NCI-H226 (cell line): ENCODE results near the gene PGAP6.
"Not testable (repeated sequence)": the region's sequence is repeated elsewhere in the genome, so short reads cannot be mapped to it uniquely, and the experiment has no call there.

Source experiments
- DNase-seq: peaks from one replicate; pipeline ENCODE4 v3.0.0-alpha.2; 2015

PGAP6 gene

DNA sequence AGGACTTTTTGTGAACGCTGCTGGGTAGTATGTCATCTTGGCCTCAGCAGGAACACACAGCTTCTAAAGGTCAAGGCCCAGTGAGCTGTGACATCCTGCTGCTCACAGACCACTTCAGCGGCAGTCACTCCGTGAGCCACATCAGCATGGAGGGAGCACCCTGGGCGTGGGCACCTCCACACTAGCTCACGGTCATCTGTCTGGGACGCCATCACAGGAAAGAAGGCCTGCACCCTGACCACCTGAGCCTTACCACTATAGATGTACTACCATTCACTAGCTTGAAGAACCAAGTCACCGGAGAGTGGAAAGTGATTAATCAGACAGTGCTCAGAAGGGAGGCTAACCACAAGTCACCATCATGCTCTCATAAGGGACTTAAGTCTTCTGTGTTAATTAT is 32.6 kb downstream of the PGAP6 start:
- no peak for DNase-seq

DNA sequence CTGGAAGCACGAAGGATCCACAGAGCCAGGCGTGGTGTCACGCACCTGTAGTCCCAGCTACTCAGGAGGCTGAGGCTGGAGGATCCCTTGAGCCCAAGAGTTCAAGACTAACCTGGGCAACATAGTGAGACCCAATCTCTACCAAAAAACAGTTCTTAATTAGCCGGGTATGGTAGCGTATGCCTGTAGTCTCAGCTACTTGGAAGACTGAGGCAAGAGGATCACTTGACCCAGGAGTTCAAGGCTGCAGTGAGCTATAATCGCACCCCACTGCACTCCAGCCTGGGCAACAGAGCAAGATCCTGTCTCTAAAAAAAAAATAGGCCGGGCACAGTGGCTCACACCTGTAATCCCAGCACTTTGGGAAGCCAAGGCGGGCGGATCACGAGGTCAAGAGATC is 33.3 kb downstream of the PGAP6 start:
- not testable (repeated sequence) for DNase-seq

DNA sequence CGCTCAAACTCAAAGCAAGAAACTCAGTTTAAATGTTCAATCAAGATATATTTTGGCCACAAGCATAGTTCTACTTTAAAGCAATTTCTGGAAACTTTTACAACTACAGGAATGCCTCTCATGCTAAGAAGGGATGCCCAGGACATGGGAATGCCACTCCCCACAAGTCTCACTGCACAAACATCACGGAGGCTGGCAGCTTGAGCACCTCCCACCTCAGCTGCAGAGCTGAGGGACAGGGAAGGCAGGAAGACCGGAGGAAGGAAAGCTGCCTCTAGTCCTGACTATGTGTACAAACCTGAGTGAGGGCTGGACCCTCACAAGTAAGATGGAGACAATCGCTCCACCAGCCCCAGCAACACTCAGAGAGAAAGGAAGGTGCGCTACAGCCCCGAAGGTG is 34.6 kb downstream of the PGAP6 start:
- DNase-seq = no peak

GRCh38 chr16:346587-346986 is 35.2 kb downstream of the PGAP6 start:
- DNase-seq = peak; percentile 43

- DNase-seq = no peak
These were observed 36.0 kb downstream of the PGAP6 start for GRCh38 chr16:345772-346171.

DNA sequence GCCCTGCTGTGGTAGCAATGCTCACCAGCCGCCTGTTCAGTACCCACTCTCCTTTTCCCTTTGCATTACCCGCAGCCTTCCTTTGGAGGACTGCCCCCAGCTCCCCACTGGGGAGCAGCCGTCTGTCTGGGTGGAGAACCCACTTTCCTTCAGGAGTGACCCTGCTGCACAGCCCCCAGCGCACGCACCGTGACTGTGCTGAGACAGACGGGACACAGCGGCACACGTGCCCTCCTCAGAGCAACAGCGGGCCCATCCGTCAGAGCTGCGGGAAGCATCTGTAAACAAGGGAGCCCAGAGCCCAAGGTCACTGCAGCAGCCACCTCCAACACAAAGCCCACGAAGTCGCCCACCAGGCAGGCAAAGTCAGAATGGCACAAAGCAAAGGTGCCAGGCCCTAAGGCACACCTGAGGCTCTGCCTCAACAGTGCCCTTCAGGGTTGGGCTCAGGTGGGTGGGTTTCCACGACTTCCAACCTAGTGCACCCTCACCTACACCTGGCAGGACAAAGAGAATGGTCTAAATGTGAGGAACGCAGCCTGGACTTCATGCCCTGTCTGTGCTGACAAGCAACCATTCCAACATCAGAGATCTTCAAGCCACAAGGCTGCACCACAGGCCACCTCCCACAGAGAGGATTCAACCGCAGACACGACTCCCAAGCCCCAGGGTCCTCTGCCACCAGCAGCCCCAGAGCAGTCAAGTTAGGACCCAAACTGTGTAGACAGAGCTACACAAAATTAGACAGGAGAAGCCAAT is 39.1 kb downstream of the PGAP6 start:
- no peak for DNase-seq

DNA sequence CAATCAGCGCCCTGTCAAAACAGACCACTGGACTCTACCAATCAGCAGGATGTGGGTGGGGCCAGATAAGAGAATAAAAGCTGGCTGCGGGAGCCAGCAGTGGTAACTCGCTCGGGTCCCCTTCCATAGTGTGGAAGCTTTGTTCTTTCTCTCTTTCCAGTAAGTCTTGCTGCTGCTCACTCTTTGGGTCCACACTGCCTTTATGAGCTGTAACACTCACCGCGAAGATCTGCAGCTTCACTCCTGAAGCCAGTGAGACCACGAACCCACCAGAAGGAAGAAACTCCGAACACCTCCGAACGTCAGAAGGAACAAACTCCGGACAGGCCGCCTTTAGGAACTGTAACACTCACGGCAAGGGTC is 39.8 kb downstream of the PGAP6 start:
- not testable (repeated sequence) for DNase-seq

- not testable (repeated sequence) for DNase-seq
These were observed 40.4 kb downstream of the PGAP6 start for GRCh38 chr16:341095-341973.

GRCh38 chr16:340370-341091 is 41.2 kb downstream of the PGAP6 start:
- no peak for DNase-seq

DNA sequence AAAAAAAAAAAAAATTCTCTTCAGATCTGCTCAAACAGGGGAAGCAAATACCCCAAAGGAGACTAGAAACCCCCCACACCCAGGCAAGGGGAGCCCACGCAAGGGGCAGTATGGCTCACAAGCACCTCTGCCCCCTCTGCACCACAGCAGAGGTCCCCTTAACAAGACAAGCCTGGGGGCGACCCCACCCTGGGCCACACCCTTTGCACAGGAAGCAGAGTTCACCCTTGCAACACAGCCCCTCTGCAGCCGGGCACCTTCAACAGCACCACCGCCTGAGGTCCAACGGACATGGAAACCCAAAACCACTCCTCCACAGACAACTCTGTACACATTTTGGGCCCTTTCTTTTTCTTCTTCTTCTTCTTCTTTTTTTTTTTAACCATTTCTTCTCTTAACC is 42.1 kb downstream of the PGAP6 start:
- DNase-seq = no peak

- DNase-seq = no peak
These were observed 43.7 kb downstream of the PGAP6 start for GRCh38 chr16:337975-338575.

DNA sequence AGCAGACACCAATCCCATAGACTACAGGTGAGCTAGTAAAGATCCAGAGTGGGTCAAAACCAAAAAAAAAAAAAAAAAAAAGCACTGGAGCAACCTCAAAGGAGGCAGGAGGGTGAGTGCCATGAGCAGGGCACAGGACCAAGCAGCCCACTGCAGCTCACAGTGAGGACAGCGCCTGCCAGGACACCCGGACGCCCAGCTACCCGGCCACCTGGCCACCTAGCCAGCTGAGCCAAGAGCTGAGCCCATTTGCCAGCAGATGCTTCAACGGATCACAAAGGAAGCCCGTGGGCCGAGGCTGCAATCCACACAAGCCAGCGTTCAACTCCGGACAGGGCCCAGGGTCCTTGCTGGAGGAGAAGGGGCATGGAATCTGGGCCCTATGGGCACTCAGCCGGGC is 44.3 kb downstream of the PGAP6 start:
- no peak for DNase-seq

DNA sequence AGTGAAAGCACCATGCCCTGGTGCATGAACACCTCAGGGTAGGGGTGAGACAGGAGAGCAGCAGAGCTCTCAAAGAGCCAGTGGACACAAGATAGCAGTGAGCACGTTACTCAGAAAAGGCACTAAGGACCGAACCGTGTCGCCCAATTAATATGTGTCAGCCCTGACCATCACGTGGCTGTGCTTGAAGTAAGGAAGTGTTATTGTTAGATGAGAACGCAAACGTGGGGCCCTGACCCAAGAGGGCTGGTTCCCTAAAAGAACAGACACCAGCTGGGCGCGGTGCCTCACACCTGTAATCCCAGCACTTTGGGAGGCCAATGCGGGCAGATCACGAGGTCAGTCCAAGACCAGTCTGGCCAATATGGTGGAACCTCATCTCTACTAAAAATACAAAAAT is 45.5 kb downstream of the PGAP6 start:
- DNase-seq = no peak

DNA sequence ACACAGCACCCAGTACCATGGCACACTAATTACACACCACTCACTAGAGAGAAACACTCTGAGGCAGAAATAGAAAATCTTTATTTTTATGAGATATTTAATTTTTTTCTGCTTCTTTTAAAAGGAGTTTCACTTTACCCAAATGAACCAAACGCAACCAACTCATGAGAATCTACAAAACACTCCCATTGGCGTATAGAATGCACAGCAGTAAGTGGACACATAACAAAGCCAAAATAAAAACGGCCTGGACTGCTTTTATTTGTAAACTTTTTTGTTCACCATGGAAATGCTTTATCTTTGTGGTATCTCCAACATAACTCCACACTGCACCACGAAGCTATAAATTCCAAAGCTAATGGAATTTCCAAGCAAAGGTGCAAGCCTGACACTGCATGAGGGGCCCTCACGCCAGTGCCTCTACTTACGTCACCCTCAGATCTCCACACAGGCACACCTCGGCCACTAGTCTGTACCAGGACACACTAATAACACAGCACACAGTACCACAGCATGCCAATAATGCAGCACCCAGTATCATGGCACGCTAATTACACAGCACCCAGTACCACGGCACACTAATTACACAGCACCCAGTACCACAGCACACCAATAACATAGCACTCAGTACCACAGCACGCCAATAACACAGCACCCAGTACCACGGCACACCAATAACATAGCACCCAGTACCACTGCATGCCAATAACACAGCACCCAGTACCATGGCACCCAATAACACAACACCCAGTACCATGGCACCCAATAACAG is 46.7 kb downstream of the PGAP6 start:
- DNase-seq = peak; percentile 40

- DNase-seq = not testable (repeated sequence)
These were observed 47.5 kb downstream of the PGAP6 start for GRCh38 chr16:334164-334832.

GRCh38 chr16:333406-334094 is 48.2 kb downstream of the PGAP6 start:
- DNase-seq = peak; percentile 63

DNA sequence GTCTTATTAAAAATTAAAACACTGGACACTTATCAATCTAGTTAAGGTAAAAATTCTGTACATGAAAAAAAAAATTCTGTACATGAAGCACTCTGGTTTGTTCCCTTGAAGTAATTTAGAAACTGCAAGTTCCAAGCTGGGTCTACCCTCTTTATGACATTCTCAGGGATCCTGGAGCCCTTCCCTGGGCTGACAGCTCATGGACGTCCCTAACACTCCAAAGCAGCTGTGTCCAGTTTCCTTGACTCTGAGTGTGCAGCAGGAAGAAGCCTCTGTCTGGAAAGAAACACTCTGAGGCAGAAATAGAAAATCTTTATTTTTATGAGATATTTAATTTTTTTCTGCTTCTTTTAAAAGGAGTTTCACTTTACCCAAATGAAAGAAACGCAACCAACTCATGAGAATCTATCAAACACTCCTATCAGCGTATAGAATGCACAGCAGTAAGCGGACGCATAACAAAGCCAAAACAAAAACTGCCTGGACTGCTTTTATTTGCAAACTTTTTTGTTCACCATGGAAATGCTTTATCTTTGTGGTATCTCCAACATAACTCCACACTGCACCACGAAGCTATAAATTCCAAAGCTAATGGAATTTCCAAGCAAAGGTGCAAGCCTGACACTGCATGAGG is 50.5 kb downstream of the PGAP6 start:
- not testable (repeated sequence) for DNase-seq

DNA sequence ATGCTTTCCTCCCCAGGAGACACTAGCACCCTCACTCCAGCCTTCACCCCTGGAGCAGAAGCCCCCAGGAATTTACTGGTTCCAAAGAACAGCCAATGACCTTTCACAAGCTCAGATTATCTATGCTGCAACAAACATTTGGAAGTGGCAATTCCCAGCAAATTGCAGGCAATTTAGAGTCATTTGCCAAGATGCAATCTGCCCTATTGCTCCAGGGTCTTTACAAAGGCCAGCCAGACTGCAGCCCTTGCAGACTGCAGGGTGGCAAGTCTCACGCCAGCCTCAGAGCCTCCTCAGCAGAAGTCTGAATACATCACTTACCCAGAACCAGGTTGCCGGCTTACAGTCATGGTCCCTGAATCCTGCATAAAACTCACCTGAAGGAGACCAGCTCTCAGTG is 51.0 kb downstream of the PGAP6 start:
- no peak for DNase-seq

GRCh38 chr16:325375-326145 is 56.2 kb downstream of the PGAP6 start:
- no peak for DNase-seq
